Fibroblast of peridontal ligament (primary cell): ENCODE data around the gene SPAG16.

ENCODE experiments used
- DNase-seq: peaks from one replicate; pipeline ENCODE4 v3.0.0-alpha.2; 2010; ENCODE audit errors: extremely low read depth

Gene SPAG16

GRCh38 chr2:214261683-214262082 lies 977.4 kb downstream of the SPAG16 start:
- peak; percentile 20 for DNase-seq

- DNase-seq = no peak
These were observed 979.9 kb downstream of the SPAG16 start for GRCh38 chr2:214264171-214264570.

GRCh38 chr2:214265991-214266489 lies 981.8 kb downstream of the SPAG16 start:
- peak; percentile 26 for DNase-seq

- no peak for DNase-seq
These were observed 993.6 kb downstream of the SPAG16 start for GRCh38 chr2:214277880-214278279.

GRCh38 chr2:214286011-214286410 lies 1001.7 kb downstream of the SPAG16 start:
- DNase-seq = no peak

- no peak for DNase-seq
These were observed 1009.3 kb downstream of the SPAG16 start for GRCh38 chr2:214293593-214293992.

- DNase-seq = no peak
These were observed 1010.2 kb downstream of the SPAG16 start for GRCh38 chr2:214294426-214294825.

- no peak for DNase-seq
These were observed 1013.2 kb downstream of the SPAG16 start for GRCh38 chr2:214297423-214297822.

GRCh38 chr2:214310319-214310718 lies 1026.1 kb downstream of the SPAG16 start:
- DNase-seq = no peak

- DNase-seq = no peak
These were observed 1026.8 kb downstream of the SPAG16 start for GRCh38 chr2:214311031-214311533.

- DNase-seq = no peak
These were observed 1027.9 kb downstream of the SPAG16 start for GRCh38 chr2:214311931-214312749.

- DNase-seq = no peak
These were observed 1031.1 kb downstream of the SPAG16 start for GRCh38 chr2:214315324-214315723.

GRCh38 chr2:214320211-214320610 lies 1035.9 kb downstream of the SPAG16 start:
- DNase-seq = no peak

- DNase-seq = peak; percentile 46
These were observed 1038.4 kb downstream of the SPAG16 start for GRCh38 chr2:214322662-214323061.

GRCh38 chr2:214325404-214325803 lies 1041.1 kb downstream of the SPAG16 start:
- no peak for DNase-seq

GRCh38 chr2:214328941-214329340 lies 1044.7 kb downstream of the SPAG16 start:
- DNase-seq = no peak

GRCh38 chr2:214341646-214342045 lies 1057.4 kb downstream of the SPAG16 start:
- no peak for DNase-seq

- DNase-seq = no peak
These were observed 1074.2 kb downstream of the SPAG16 start for GRCh38 chr2:214358506-214358905.

GRCh38 chr2:214361116-214361515 lies 1076.9 kb downstream of the SPAG16 start:
- no peak for DNase-seq

GRCh38 chr2:214365549-214365948 lies 1081.3 kb downstream of the SPAG16 start:
- DNase-seq = no peak

- DNase-seq = no peak
These were observed 1082.9 kb downstream of the SPAG16 start for GRCh38 chr2:214367171-214367570.

- no peak for DNase-seq
These were observed 1092.5 kb downstream of the SPAG16 start for GRCh38 chr2:214376618-214377285.

GRCh38 chr2:214377286-214377624 lies 1093.0 kb downstream of the SPAG16 start:
- peak; percentile 44 for DNase-seq
